Measurements from ENCODE around the gene SLC13A5.

DNA sequence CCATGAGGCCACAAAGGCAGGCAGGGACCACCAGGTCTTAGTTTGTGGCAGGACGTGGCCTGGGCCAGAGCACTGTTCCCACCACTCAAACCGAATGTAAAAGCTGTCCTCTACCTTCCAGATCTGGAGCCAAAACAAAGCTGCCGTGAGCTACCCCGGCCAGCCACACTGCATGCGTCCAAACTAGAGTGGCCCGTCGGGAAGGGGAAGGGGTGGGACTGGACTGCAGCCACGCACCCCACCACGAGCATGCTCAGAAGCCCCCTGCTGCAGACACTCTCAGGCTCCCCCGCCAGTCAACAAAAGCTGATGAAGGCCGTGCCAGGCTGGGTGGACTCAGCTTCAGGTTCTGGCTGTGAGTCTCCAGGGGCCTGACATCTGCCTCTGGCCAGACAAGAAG lies 15.2 kb downstream of the SLC13A5 start:
- TF ChIP-seq CTCF (IDR thresholded peaks at IDR 0.05): no peak
- no peak for TF ChIP-seq EZH2 (IDR thresholded peaks at IDR 0.05)
